GM18868 (cell line): Measurements from ENCODE around the gene OBP2A.

Source experiments
- ATAC-seq: cut with Tn5 transposase; IDR thresholded peaks from one replicate; pipeline ENCODE4 v1.9.1; 2021; ENCODE audit warnings: mild to moderate bottlenecking, moderate library complexity; ENCODE audit not compliant: unreplicated experiment

The OBP2A gene

GRCh38 chr9:135592331-135592590 is 46.3 kb downstream of the OBP2A start:
- no peak for ATAC-seq

- no peak for ATAC-seq
Measured at GRCh38 chr9:135592625-135593024, 46.7 kb downstream of the OBP2A start.

- ATAC-seq: no peak
Measured at GRCh38 chr9:135596211-135596610, 50.3 kb downstream of the OBP2A start.
